HFFc6 (cell line): Measurements from ENCODE around the gene SAMD9. TPM values are rescaled to one million over a fixed set of nuclear protein-coding genes. Genes with fewer than 3 reads are reported as not detected.

Source experiments
- total RNA-seq, 6 experiments: library from RNA; stranded (reverse); fragmentation: NEBNext Ultra II Directional; extraction: Animal tissue kit (Norgen Biotek cat#: 25700); gene quantifications; 2 replicates in 1 of 6; 3 replicates in 5 of 6; pipeline ENCODE4 v1.2.3, GENCODE V29; 2021

The SAMD9 gene
- total RNA-seq, 6 experiments from 2014 or later, result 8.7 to 17.6 (median 14.4) TPM

Other genes starting within 250 kb of the SAMD9 start
- gene SAMD9L, start 30.4 kb upstream of the SAMD9 start, total RNA-seq, result 1 to 10 TPM; 4.3 to 9.9 (median 7.8) TPM
- under 1 TPM in 1 of 6 experiments, not detected in 5; 0.12 TPM for gene HEPACAM2, start 108.5 kb upstream of the SAMD9 start, total RNA-seq
- 10 to 100 TPM; 17.0 to 20.3 (median 19.1) TPM for gene VPS50, start 114.4 kb upstream of the SAMD9 start, total RNA-seq